ENCODE results near the gene GNRH2.

DNA sequence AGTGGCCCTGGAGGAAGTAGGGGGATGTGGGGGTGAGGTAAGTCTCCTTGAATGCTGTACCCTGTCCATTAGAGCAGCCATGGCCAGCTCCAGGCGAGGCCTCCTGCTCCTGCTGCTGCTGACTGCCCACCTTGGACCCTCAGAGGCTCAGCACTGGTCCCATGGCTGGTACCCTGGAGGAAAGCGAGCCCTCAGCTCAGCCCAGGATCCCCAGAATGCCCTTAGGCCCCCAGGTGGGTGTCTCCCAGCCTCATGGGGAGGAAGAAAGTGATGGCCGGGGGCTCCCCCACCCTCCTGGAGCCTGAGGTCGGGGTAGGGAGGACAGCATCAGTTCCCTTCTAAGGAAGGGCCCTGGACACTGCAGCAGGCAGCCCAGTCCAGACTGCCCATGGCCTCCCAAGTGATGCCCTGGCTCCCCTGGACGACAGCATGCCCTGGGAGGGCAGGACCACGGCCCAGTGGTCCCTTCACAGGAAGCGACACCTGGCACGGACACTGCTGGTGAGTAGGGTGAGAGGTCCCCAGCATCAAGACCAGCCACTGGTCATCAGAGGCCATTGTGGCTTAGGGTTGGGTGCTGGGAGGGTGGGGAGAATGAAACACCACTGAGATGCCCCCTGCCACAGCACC, 1.0 kb downstream of the GNRH2 start:
- TF ChIP-seq, protein P1, sequence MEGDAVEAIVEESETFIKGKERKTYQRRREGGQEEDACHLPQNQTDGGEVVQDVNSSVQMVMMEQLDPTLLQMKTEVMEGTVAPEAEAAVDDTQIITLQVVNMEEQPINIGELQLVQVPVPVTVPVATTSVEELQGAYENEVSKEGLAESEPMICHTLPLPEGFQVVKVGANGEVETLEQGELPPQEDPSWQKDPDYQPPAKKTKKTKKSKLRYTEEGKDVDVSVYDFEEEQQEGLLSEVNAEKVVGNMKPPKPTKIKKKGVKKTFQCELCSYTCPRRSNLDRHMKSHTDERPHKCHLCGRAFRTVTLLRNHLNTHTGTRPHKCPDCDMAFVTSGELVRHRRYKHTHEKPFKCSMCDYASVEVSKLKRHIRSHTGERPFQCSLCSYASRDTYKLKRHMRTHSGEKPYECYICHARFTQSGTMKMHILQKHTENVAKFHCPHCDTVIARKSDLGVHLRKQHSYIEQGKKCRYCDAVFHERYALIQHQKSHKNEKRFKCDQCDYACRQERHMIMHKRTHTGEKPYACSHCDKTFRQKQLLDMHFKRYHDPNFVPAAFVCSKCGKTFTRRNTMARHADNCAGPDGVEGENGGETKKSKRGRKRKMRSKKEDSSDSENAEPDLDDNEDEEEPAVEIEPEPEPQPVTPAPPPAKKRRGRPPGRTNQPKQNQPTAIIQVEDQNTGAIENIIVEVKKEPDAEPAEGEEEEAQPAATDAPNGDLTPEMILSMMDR (IDR thresholded peaks at IDR 0.05) = no peak
- TF ChIP-seq POLR2A (IDR thresholded peaks at IDR 0.05) (no peak), POLR2AphosphoS5 (IDR thresholded peaks at IDR 0.05) (no peak), EP300 (IDR thresholded peaks at IDR 0.05) (no peak)
